Measurements from ENCODE around the gene VAPB. TPM values are rescaled to one million over a fixed set of nuclear protein-coding genes. Genes with fewer than 3 reads are reported as not detected.

The VAPB gene
- total RNA-seq, 1 donor from 2014 or later, result 61.5 TPM

DNA sequence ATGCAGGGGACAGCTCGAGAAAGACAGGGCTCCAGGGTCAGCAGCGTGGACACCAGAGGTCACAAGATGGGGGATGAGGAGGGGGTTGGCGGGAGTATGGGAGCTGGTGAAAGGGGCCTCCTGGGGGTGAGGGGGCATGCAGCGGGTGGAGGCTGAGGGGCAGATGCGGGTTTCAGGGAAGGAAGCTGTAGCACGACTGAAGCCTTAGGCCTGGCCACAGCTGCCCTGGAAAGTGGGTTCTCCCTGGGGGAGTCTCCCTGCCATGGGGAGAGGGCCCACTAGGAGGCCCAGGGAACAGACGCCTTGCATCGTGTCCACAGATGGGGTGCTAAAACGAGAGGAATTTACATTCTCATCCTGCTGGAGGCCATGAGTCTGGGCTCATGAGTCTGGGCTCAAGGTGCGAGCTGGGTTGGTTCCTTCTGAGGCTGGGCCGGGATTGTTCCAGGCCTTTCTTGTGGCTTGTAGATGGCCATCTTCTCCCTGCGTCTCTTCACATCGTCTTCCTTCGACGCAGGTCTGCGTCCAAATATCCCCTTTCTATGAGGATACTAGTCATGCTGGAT, 108.1 kb downstream of the VAPB start:
- H3K9me3 Mint-ChIP-seq (ENCODE audit: unreplicated experiment), result peaks cover 9% of the 10 kb centered on the region
- no peak for FAIRE-seq

DNA sequence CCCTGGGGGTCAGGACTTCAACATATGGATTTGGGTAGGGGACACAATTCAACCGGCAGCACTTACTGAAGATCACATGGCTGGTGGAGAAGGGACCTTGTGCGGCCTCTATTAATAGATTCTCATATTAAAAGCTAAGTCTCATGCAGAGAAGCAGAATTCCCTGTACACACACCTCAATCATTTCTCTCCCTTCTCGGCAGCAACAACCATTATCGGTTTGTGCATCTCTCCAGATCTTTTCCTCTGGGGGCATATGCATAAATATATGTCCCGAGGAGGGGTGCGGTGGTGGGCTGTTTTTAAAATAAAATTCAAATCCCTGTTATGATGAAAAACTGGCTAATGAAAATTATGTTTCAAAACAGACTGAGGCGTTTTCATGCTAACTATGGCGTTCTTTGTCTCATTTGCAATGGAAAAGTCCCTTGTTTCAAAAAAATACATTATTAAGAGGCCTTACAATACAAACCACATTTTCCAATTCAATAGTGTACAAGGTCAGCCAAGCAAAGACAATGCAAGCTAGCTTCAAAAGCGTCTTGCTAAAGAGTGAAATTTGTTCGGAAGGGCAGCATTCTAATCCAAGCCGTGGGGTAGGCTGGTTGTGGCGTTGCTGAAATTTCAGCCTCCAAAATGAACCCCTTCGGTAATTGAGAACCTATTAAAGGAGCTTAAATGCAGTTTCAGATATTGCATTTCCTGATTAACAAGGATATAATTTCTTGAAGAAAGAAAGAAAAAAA, 108.9 kb downstream of the VAPB start:
- peaks cover 14% of the 10 kb centered on the region for H3K79me2 ChIP-seq (ENCODE audit: insufficient read depth, low read length)
- H3K27ac Mint-ChIP-seq (ENCODE audit: unreplicated experiment), result no peak overlapping the region
- H3K27me3 Mint-ChIP-seq (ENCODE audit: low read depth, unreplicated experiment), result no peaks in the 10 kb centered on the region
- peaks cover 18% of the 10 kb centered on the region for H4K20me1 ChIP-seq (ENCODE audit: insufficient read depth, low read length)
- no peak overlapping the region for H3K9ac ChIP-seq (ENCODE audit: low read length)
- H3K36me3 ChIP-seq (ENCODE audit: insufficient read depth, low read length), result peaks cover 4% of the 10 kb centered on the region
- H3K27me3 ChIP-seq (ENCODE audit: insufficient read depth, low read length), result no peaks in the 10 kb centered on the region
- no peak for FAIRE-seq
- peaks cover 9% of the 10 kb centered on the region for H3K9me3 Mint-ChIP-seq (ENCODE audit: unreplicated experiment)
- H3K4me1 Mint-ChIP-seq (ENCODE audit: low read depth, unreplicated experiment), result peaks cover 1% of the 10 kb centered on the region
- no peak overlapping the region for H3K4me3 Mint-ChIP-seq (ENCODE audit: unreplicated experiment)
- no peak overlapping the region for H3K4me2 ChIP-seq (ENCODE audit: low read length)
- no peak overlapping the region for H3K27ac ChIP-seq (ENCODE audit: low read depth, low read length)
- H3K9me3 ChIP-seq (ENCODE audit: insufficient read depth, low read depth, low read length), result no peaks in the 10 kb centered on the region
- DNase-seq (ENCODE audit: low read depth), result no peak
- H3K4me3 ChIP-seq (ENCODE audit: insufficient read depth, low read depth, low read length), result no peak overlapping the region
- no peak overlapping the region for H2AFZ ChIP-seq (ENCODE audit: low read depth, low read length)
- H3K4me1 ChIP-seq (ENCODE audit: insufficient read depth, low read length), result no peaks in the 10 kb centered on the region
- peaks cover 19% of the 10 kb centered on the region for H3K36me3 Mint-ChIP-seq (ENCODE audit: low read depth, unreplicated experiment)
- no peak for TF ChIP-seq EZH2 (IDR thresholded peaks at IDR 0.05; ENCODE audit: insufficient read depth, low read length)
- TF ChIP-seq, protein P1, sequence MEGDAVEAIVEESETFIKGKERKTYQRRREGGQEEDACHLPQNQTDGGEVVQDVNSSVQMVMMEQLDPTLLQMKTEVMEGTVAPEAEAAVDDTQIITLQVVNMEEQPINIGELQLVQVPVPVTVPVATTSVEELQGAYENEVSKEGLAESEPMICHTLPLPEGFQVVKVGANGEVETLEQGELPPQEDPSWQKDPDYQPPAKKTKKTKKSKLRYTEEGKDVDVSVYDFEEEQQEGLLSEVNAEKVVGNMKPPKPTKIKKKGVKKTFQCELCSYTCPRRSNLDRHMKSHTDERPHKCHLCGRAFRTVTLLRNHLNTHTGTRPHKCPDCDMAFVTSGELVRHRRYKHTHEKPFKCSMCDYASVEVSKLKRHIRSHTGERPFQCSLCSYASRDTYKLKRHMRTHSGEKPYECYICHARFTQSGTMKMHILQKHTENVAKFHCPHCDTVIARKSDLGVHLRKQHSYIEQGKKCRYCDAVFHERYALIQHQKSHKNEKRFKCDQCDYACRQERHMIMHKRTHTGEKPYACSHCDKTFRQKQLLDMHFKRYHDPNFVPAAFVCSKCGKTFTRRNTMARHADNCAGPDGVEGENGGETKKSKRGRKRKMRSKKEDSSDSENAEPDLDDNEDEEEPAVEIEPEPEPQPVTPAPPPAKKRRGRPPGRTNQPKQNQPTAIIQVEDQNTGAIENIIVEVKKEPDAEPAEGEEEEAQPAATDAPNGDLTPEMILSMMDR (IDR thresholded peaks at IDR 0.05; ENCODE audit: insufficient read depth, low read depth, low read length), result no peak

More for the DNA sequence above, 108.1 kb downstream of the VAPB start:
- no peak for DNase-seq (ENCODE audit: low read depth)
- Mint-ChIP-seq H3K36me3 (ENCODE audit: low read depth, unreplicated experiment) (peaks cover 17% of the 10 kb centered on the region), H3K4me3 (ENCODE audit: unreplicated experiment) (no peak overlapping the region), H3K4me1 (ENCODE audit: low read depth, unreplicated experiment) (peaks cover 3% of the 10 kb centered on the region), H3K27me3 (ENCODE audit: low read depth, unreplicated experiment) (no peaks in the 10 kb centered on the region), H3K27ac (ENCODE audit: unreplicated experiment) (no peak overlapping the region)
- Histone ChIP-seq H3K27me3 (ENCODE audit: insufficient read depth, low read length) (no peaks in the 10 kb centered on the region), H3K36me3 (ENCODE audit: insufficient read depth, low read length) (peaks cover 4% of the 10 kb centered on the region), H3K27ac (ENCODE audit: low read depth, low read length) (no peak overlapping the region), H3K79me2 (ENCODE audit: insufficient read depth, low read length) (peaks cover 16% of the 10 kb centered on the region), H3K4me3 (ENCODE audit: insufficient read depth, low read depth, low read length) (no peak overlapping the region), H3K9ac (ENCODE audit: low read length) (no peak overlapping the region), H3K4me1 (ENCODE audit: insufficient read depth, low read length) (no peaks in the 10 kb centered on the region), H3K4me2 (ENCODE audit: low read length) (no peak overlapping the region), H3K9me3 (ENCODE audit: insufficient read depth, low read depth, low read length) (no peaks in the 10 kb centered on the region), H2AFZ (ENCODE audit: low read depth, low read length) (no peak overlapping the region), H4K20me1 (ENCODE audit: insufficient read depth, low read length) (peaks cover 22% of the 10 kb centered on the region)
- TF ChIP-seq, protein P1 (IDR thresholded peaks at IDR 0.05; ENCODE audit: insufficient read depth, low read depth, low read length), result no peak
- TF ChIP-seq EZH2 (IDR thresholded peaks at IDR 0.05; ENCODE audit: insufficient read depth, low read length), result no peak
